ENCODE results near the gene NACC2. TPM values are rescaled to one million over a fixed set of nuclear protein-coding genes. Genes with fewer than 3 reads are reported as not detected.

Gene NACC2
- total RNA-seq, 1 experiment from 2014 or later = 22.0 TPM

GRCh38 chr9:136001231-136001630 is 93.9 kb downstream of the NACC2 start:
- Histone ChIP-seq H3K36me3 (ENCODE audit: control insufficient read depth, insufficient read depth, low read length) (no peaks in the 10 kb centered on the region; the same call in 1 of the 2 replicates), H3K4me3 (ENCODE audit: low read depth, low read length) (no peak overlapping the region), H3K9me3 (no peaks in the 10 kb centered on the region), H3K27me3 (replicated peaks; ENCODE audit: control insufficient read depth, insufficient read depth, low read length) (no peaks in the 10 kb centered on the region), H3K4me1 (no peaks in the 10 kb centered on the region; the same call in 1 of the 2 replicates)
- CTCF ChIA-PET = no interaction called here
- Mint-ChIP-seq H3K4me1 (ENCODE audit: low read depth, unreplicated experiment) (no peaks in the 10 kb centered on the region), H3K27me3 (ENCODE audit: insufficient read depth, unreplicated experiment) (no peaks in the 10 kb centered on the region), H3K4me3 (ENCODE audit: unreplicated experiment) (no peak overlapping the region), H3K9me3 (ENCODE audit: unreplicated experiment) (no peaks in the 10 kb centered on the region), H3K27ac (ENCODE audit: unreplicated experiment) (no peak overlapping the region), H3K36me3 (ENCODE audit: insufficient read depth, unreplicated experiment) (peaks cover 14% of the 10 kb centered on the region)
- intact Hi-C loops (cut with micrococcal nuclease; ENCODE audit: unreplicated experiment) = no loop called here
- DNase-seq = no peak
- no TSS peak for BruUV-seq (replicated peaks)
- TF ChIP-seq CTCF (IDR thresholded peaks at IDR 0.05; ENCODE audit: insufficient read depth in 1 of 2, low read depth in 1 of 2, low read length in 1 of 2, severe bottlenecking in 1 of 2, unreplicated experiment in 1 of 2) = no peak
- POLR2A ChIA-PET = no interaction called here

- peaks cover 4% of the 10 kb centered on the region; the same call in 1 of the 2 replicates for H3K4me1 ChIP-seq
- ChIA-PET POLR2A (no interaction called here), CTCF (no interaction called here)
- no peak overlapping the region for H3K27ac Mint-ChIP-seq (ENCODE audit: unreplicated experiment)
- no TSS peak for BruUV-seq (replicated peaks)
- no peaks in the 10 kb centered on the region; the same call in 1 of the 2 replicates for H3K36me3 ChIP-seq (ENCODE audit: control insufficient read depth, insufficient read depth, low read length)
- no peak for DNase-seq
- H3K27me3 Mint-ChIP-seq (ENCODE audit: insufficient read depth, unreplicated experiment) = no peaks in the 10 kb centered on the region
- H3K9me3 Mint-ChIP-seq (ENCODE audit: unreplicated experiment) = no peaks in the 10 kb centered on the region
- no peak overlapping the region for H3K4me3 ChIP-seq (ENCODE audit: low read depth, low read length)
- H3K4me3 Mint-ChIP-seq (ENCODE audit: unreplicated experiment) = no peak overlapping the region
- H3K36me3 Mint-ChIP-seq (ENCODE audit: insufficient read depth, unreplicated experiment) = peaks cover 8% of the 10 kb centered on the region
- no peaks in the 10 kb centered on the region for H3K27me3 ChIP-seq (replicated peaks; ENCODE audit: control insufficient read depth, insufficient read depth, low read length)
- TF ChIP-seq CTCF (IDR thresholded peaks at IDR 0.05; ENCODE audit: insufficient read depth in 1 of 2, low read depth in 1 of 2, low read length in 1 of 2, severe bottlenecking in 1 of 2, unreplicated experiment in 1 of 2) = no peak
- intact Hi-C loops (cut with micrococcal nuclease; ENCODE audit: unreplicated experiment) = no loop called here
- no peaks in the 10 kb centered on the region for H3K9me3 ChIP-seq
- H3K4me1 Mint-ChIP-seq (ENCODE audit: low read depth, unreplicated experiment) = no peaks in the 10 kb centered on the region
These were observed 96.5 kb downstream of the NACC2 start for GRCh38 chr9:135998410-135999071.

- H3K27me3 Mint-ChIP-seq (ENCODE audit: insufficient read depth, unreplicated experiment) = no peaks in the 10 kb centered on the region
- no peak for TF ChIP-seq CTCF (IDR thresholded peaks at IDR 0.05; ENCODE audit: insufficient read depth in 1 of 2, low read depth in 1 of 2, low read length in 1 of 2, severe bottlenecking in 1 of 2, unreplicated experiment in 1 of 2)
- H3K9me3 Mint-ChIP-seq (ENCODE audit: unreplicated experiment) = no peaks in the 10 kb centered on the region
- no peak overlapping the region for H3K27ac Mint-ChIP-seq (ENCODE audit: unreplicated experiment)
- no peak overlapping the region for H3K4me3 Mint-ChIP-seq (ENCODE audit: unreplicated experiment)
- H3K4me3 ChIP-seq (ENCODE audit: low read depth, low read length) = no peak overlapping the region
- no TSS peak for BruUV-seq (replicated peaks)
- peaks cover 7% of the 10 kb centered on the region for H3K4me1 ChIP-seq
- H3K36me3 Mint-ChIP-seq (ENCODE audit: insufficient read depth, unreplicated experiment) = peaks cover 8% of the 10 kb centered on the region
- H3K36me3 ChIP-seq (ENCODE audit: control insufficient read depth, insufficient read depth, low read length) = no peaks in the 10 kb centered on the region; the same call in 1 of the 2 replicates
- no peak for DNase-seq
- ChIA-PET CTCF (no interaction called here), POLR2A (no interaction called here)
- H3K9me3 ChIP-seq = no peaks in the 10 kb centered on the region
- intact Hi-C loops (cut with micrococcal nuclease; ENCODE audit: unreplicated experiment) = no loop called here
- H3K27me3 ChIP-seq (replicated peaks; ENCODE audit: control insufficient read depth, insufficient read depth, low read length) = no peaks in the 10 kb centered on the region
- no peaks in the 10 kb centered on the region for H3K4me1 Mint-ChIP-seq (ENCODE audit: low read depth, unreplicated experiment)
These were observed 97.1 kb downstream of the NACC2 start for GRCh38 chr9:135998016-135998380.

All from Caco-2 (cell line).